AG08396 (cell line): Measurements from ENCODE around the gene CPTP.
"Not testable (repeated sequence)": the region's sequence is repeated elsewhere in the genome, so short reads cannot be mapped to it uniquely, and the experiment has no call there.

ENCODE experiments used
- DNase-seq: peaks from one replicate; pipeline ENCODE4 v3.0.0; 2012; ENCODE audit warnings: low spot score, mixed read lengths

Gene CPTP

GRCh38 chr1:1366699-1367066, 42.1 kb downstream of the CPTP start:
- no peak for DNase-seq

DNA sequence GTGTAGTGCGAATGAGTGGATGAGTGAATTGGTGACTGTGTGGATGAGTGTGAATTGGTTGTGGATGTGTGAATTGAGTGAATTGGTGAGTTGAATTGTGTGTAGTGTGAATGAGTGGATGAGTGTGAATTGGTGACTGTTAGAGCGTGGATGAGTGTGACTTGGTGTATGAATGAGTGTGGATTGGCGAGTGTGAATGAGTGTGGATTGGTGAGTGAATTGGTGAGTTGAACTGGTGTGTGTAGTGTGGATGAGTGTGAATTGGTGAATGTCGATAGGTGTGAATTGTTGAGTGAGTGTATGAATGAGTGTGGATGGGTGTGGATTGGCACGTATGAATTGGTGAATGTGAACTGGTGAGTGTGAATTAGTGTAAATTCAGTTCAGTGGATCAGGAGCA, 42.7 kb downstream of the CPTP start:
- DNase-seq = no peak

GRCh38 chr1:1370094-1370493, 45.5 kb downstream of the CPTP start:
- not testable (repeated sequence) for DNase-seq

- no peak for DNase-seq
Observed at GRCh38 chr1:1370771-1371300, 46.2 kb downstream of the CPTP start.

- no peak for DNase-seq
Observed at GRCh38 chr1:1371364-1371745, 46.8 kb downstream of the CPTP start.

- DNase-seq = peak; percentile 84
Observed at GRCh38 chr1:1371746-1372711, 47.4 kb downstream of the CPTP start.

DNA sequence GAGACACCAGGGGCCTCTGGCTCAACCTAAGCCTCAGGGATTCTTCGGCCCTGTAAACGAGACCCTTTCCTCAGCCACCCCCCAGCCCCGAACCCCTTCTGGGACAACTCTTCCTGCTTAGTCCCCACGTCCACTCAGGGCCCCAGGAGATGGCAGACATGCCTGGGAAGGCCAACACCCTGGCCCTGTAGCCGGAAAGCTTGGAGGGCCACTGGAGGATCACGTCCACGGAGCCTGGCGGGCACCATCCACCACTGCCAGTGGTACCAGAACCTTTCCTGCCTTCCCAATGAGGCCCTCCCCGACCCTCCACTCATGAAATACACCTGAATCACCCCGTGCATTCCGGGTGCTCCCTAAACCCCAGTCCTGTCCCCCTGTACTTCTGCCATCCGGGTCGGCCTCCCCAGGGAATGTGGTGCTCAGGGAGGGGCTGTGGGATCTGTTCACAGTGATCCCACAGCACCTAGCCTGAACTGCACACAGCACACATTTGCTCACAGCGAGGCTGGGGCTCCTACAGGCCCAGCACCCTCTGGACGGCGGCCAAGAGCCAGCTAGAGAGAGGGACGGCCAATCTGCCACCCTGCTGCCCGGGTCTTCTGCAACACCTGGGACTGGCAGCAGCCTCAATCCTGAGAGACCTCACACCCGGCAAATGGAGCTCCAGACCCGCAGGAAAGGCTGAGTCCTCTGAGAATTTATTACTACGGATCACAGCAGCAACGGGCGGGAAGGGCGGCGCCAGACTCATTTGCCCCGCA, 48.6 kb downstream of the CPTP start:
- no peak for DNase-seq

- DNase-seq = no peak
Observed at GRCh38 chr1:1373815-1374588, 49.4 kb downstream of the CPTP start.

DNA sequence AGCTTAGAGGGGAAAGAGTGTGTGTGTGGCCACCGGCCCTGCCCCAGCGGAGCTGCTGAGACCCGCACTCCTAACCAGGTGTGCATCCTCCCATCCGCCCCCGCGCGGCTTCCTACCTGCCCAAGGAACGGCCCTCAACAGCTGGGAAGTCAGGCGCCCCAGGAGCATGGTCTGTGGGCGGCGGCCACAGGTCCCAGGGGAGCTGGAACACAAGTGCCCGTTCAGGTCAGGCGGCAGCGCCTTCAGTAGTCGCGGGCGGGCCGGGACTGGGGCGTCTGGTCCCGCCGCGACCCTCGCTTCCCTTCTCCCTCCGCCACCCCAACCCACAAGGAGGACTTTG, 50.0 kb downstream of the CPTP start:
- DNase-seq = no peak

GRCh38 chr1:1374929-1375662, 50.5 kb downstream of the CPTP start, which contains the start of gene AURKAIP1:
Gene AURKAIP1, minus strand, starts transcription at chr1:1375207. Its CDS starts 451 bp downstream, at chr1:1374756.
- peak; percentile 99 for DNase-seq

- DNase-seq = no peak
Observed at GRCh38 chr1:1376551-1377226, 52.1 kb downstream of the CPTP start.

GRCh38 chr1:1377540-1378205, 53.1 kb downstream of the CPTP start:
- no peak for DNase-seq
